ENCODE data around the gene RFX7.

Gene RFX7

DNA sequence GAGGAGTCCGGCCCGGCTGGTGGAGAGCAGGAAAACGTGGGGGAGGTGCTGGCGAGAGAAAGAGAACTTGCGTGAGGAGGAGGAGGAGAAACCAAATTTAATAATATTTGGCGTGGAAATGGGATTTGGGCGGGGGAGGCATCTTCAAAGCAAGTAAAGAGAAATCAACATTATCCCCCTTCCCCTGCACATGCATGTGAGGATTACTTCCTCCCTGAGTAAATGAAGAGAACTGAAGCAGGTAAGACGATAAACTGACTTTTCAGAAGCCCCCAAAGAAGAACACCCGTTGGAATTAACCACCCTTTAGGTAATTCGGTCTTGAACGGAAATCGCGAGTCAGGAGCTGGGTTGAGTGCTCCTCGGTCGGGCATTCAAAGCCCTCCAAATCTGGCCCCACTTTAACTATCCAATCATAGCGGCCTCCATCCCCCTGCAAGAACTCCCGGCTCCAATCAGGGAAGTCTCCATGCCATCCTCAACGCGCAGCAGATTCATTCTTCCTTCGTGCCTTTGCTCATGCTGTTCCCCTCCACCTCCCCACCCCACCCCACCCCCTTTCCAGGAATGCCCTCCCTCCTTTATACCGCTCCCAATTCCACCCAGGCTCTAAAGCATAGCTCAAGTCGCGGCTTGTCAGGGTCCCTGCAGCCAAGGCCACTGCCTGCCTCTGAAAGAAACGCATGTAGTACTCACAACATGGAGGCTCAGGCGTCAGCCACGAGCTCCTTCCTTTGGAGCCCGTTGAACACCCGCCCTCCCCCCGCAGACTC lies 545 bp upstream of the RFX7 start (continued):
- TF ChIP-seq ZNF837 (tag by site-specific recombination; IDR thresholded peaks at IDR 0.05) (no peak), ZNF529 (tag by site-specific recombination; IDR thresholded peaks at IDR 0.05; ENCODE audit: insufficient replicate concordance) (no peak), ZNF549 (tag by site-specific recombination; IDR thresholded peaks at IDR 0.05) (no peak), ZXDB (tag by site-specific recombination; IDR thresholded peaks at IDR 0.05) (0 out of 2 replicates have a peak, but pooled peaks have one; percentile 33), ZNF311 (tag by site-specific recombination; IDR thresholded peaks at IDR 0.05; ENCODE audit: borderline replicate concordance) (no peak), ZNF239 (tag by site-specific recombination; IDR thresholded peaks at IDR 0.05) (no peak), GLI4 (tag by site-specific recombination; IDR thresholded peaks at IDR 0.05) (no peak), ZNF658 (tag by site-specific recombination; IDR thresholded peaks at IDR 0.05) (no peak), ZNF560 (tag by site-specific recombination; IDR thresholded peaks at IDR 0.05; ENCODE audit: borderline replicate concordance) (no peak), ZNF664 (tag by site-specific recombination; IDR thresholded peaks at IDR 0.05) (no peak), ZNF354C (tag by site-specific recombination; IDR thresholded peaks at IDR 0.05; ENCODE audit: borderline replicate concordance, low read depth) (no peak), ZNF280C (tag by site-specific recombination; IDR thresholded peaks at IDR 0.05) (no peak), ZNF561 (tag by site-specific recombination; IDR thresholded peaks at IDR 0.05; ENCODE audit: borderline replicate concordance) (peak; percentile 24; the same call in 1 of the 2 replicates), ZNF792 (tag by site-specific recombination; IDR thresholded peaks at IDR 0.05) (no peak), IKZF3 (tag by site-specific recombination; IDR thresholded peaks at IDR 0.05) (no peak), ZNF621 (tag by site-specific recombination; IDR thresholded peaks at IDR 0.05) (no peak), ZNF10 (tag by site-specific recombination; IDR thresholded peaks at IDR 0.05) (no peak), ZNF391 (tag by site-specific recombination; IDR thresholded peaks at IDR 0.05; ENCODE audit: borderline replicate concordance, low read depth) (no peak), ZNF404 (tag by site-specific recombination; IDR thresholded peaks at IDR 0.05) (no peak)
- TF ChIP-seq, protein P1, sequence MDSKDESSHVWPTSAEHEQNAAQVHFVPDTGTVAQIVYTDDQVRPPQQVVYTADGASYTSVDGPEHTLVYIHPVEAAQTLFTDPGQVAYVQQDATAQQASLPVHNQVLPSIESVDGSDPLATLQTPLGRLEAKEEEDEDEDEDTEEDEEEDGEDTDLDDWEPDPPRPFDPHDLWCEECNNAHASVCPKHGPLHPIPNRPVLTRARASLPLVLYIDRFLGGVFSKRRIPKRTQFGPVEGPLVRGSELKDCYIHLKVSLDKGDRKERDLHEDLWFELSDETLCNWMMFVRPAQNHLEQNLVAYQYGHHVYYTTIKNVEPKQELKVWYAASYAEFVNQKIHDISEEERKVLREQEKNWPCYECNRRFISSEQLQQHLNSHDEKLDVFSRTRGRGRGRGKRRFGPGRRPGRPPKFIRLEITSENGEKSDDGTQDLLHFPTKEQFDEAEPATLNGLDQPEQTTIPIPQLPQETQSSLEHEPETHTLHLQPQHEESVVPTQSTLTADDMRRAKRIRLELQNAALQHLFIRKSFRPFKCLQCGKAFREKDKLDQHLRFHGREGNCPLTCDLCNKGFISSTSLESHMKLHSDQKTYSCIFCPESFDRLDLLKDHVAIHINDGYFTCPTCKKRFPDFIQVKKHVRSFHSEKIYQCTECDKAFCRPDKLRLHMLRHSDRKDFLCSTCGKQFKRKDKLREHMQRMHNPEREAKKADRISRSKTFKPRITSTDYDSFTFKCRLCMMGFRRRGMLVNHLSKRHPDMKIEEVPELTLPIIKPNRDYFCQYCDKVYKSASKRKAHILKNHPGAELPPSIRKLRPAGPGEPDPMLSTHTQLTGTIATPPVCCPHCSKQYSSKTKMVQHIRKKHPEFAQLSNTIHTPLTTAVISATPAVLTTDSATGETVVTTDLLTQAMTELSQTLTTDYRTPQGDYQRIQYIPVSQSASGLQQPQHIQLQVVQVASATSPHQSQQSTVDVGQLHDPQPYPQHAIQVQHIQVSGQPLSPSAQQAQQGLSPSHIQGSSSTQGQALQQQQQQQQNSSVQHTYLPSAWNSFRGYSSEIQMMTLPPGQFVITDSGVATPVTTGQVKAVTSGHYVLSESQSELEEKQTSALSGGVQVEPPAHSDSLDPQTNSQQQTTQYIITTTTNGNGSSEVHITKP (tag by site-specific recombination; IDR thresholded peaks at IDR 0.05) = peak; percentile 98
- TF ChIP-seq, protein P2, sequence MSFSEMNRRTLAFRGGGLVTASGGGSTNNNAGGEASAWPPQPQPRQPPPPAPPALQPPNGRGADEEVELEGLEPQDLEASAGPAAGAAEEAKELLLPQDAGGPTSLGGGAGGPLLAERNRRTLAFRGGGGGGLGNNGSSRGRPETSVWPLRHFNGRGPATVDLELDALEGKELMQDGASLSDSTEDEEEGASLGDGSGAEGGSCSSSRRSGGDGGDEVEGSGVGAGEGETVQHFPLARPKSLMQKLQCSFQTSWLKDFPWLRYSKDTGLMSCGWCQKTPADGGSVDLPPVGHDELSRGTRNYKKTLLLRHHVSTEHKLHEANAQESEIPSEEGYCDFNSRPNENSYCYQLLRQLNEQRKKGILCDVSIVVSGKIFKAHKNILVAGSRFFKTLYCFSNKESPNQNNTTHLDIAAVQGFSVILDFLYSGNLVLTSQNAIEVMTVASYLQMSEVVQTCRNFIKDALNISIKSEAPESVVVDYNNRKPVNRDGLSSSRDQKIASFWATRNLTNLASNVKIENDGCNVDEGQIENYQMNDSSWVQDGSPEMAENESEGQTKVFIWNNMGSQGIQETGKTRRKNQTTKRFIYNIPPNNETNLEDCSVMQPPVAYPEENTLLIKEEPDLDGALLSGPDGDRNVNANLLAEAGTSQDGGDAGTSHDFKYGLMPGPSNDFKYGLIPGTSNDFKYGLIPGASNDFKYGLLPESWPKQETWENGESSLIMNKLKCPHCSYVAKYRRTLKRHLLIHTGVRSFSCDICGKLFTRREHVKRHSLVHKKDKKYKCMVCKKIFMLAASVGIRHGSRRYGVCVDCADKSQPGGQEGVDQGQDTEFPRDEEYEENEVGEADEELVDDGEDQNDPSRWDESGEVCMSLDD (tag by site-specific recombination; IDR thresholded peaks at IDR 0.05) = no peak
- TF ChIP-seq, protein P3, sequence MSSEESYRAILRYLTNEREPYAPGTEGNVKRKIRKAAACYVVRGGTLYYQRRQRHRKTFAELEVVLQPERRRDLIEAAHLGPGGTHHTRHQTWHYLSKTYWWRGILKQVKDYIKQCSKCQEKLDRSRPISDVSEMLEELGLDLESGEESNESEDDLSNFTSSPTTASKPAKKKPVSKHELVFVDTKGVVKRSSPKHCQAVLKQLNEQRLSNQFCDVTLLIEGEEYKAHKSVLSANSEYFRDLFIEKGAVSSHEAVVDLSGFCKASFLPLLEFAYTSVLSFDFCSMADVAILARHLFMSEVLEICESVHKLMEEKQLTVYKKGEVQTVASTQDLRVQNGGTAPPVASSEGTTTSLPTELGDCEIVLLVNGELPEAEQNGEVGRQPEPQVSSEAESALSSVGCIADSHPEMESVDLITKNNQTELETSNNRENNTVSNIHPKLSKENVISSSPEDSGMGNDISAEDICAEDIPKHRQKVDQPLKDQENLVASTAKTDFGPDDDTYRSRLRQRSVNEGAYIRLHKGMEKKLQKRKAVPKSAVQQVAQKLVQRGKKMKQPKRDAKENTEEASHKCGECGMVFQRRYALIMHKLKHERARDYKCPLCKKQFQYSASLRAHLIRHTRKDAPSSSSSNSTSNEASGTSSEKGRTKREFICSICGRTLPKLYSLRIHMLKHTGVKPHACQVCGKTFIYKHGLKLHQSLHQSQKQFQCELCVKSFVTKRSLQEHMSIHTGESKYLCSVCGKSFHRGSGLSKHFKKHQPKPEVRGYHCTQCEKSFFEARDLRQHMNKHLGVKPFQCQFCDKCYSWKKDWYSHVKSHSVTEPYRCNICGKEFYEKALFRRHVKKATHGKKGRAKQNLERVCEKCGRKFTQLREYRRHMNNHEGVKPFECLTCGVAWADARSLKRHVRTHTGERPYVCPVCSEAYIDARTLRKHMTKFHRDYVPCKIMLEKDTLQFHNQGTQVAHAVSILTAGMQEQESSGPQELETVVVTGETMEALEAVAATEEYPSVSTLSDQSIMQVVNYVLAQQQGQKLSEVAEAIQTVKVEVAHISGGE (tag by site-specific recombination; conservative IDR thresholded peaks at IDR 0.05; ENCODE audit: low read depth) = peak; percentile 46; the same call in 1 of the 2 replicates
- TF ChIP-seq, protein P4, sequence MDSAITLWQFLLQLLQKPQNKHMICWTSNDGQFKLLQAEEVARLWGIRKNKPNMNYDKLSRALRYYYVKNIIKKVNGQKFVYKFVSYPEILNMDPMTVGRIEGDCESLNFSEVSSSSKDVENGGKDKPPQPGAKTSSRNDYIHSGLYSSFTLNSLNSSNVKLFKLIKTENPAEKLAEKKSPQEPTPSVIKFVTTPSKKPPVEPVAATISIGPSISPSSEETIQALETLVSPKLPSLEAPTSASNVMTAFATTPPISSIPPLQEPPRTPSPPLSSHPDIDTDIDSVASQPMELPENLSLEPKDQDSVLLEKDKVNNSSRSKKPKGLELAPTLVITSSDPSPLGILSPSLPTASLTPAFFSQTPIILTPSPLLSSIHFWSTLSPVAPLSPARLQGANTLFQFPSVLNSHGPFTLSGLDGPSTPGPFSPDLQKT (IDR thresholded peaks at IDR 0.05; ENCODE audit: borderline replicate concordance, low read depth, low read length) = no peak
- TF ChIP-seq, protein P5, sequence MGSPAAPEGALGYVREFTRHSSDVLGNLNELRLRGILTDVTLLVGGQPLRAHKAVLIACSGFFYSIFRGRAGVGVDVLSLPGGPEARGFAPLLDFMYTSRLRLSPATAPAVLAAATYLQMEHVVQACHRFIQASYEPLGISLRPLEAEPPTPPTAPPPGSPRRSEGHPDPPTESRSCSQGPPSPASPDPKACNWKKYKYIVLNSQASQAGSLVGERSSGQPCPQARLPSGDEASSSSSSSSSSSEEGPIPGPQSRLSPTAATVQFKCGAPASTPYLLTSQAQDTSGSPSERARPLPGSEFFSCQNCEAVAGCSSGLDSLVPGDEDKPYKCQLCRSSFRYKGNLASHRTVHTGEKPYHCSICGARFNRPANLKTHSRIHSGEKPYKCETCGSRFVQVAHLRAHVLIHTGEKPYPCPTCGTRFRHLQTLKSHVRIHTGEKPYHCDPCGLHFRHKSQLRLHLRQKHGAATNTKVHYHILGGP (tag by site-specific recombination; IDR thresholded peaks at IDR 0.05) = peak; percentile 34; the same call in 1 of the 2 replicates

Data from HEK293 (cell line).